AG04449 (cell line): ENCODE data around the gene BLCAP.

Experiments
- CTCF ChIA-PET: fragments of 350-600 bp; formaldehyde crosslinking; extraction: SDS; loops from one replicate; lab custom pipeline; 2021; ENCODE audit warnings: antibody characterized with exemption; lab: Yijun Ruan, JAX
- POLR2A ChIA-PET: fragments of 400-600, 350-600 bp; formaldehyde crosslinking; extraction: SDS; loops from one replicate; lab custom pipeline; 2020; ENCODE audit warnings: antibody characterized with exemption, inconsistent platforms; lab: Yijun Ruan, JAX
- DNase-seq: peaks from one replicate; pipeline ENCODE4 v3.0.0-alpha.2; 2010; ENCODE audit warnings: low read depth, low spot score
- H3K4me3 ChIP-seq: 2 replicates; pipeline ENCODE4 v1.5.1; 2011; ENCODE audit warnings: low read depth, mild to moderate bottlenecking, control low read depth, low read length
- TF ChIP-seq, protein P1 (sequence below): IDR thresholded peaks from one replicate; pipeline ENCODE4 v1.5.1; 2011; ENCODE audit warnings: mild to moderate bottlenecking, moderate library complexity, low read length, control low read depth, inconsistent platforms; ENCODE audit not compliant: insufficient read depth; ENCODE audit errors: missing control alignments

Gene BLCAP

DNA sequence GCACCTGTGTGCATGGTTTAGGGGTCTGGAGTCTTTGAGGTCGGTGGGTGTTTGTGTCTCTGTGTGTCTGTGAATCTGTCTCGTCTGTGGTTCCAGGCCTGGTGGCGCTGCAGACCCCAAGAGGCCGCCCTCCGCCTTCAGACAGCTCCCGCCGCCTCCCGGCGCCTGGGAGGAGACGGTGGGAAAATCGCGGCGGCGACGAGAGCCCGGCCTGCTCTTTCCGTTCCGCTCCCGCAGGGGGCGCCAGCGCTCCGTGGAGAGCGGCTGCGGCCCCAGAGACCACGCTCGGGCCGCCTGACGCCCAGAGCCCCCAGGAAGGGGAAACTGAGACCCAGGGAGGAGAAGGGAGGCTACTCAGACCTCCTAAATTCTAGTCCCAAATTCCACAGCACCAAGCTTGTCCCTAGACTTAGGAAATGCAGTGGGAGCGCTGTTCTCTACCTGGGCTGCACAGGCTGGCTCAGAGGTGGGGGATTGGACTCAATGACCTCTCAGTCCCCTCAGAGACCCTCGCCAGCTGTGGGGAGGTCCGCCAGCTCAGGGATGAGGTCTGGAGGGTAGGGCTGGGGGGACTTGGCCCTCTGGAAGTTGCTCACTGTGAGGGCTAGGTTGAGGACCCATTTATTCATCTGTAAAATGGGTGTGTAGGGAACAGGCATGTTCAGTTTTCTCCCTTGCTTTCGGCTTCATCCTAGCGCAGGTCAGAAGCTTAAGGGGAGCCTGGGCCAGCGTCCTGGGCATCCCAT is 36.9 kb upstream of the BLCAP start:
- ChIA-PET CTCF (interaction anchor here (0.6 to 9.3 kb wide), 79 partner anchors 9 to 848 kb away, joined by 3 to 165 read pairs (median 4); no protein-coding TSS in a partner anchor), POLR2A (no interaction called here)
- TF ChIP-seq, protein P1, sequence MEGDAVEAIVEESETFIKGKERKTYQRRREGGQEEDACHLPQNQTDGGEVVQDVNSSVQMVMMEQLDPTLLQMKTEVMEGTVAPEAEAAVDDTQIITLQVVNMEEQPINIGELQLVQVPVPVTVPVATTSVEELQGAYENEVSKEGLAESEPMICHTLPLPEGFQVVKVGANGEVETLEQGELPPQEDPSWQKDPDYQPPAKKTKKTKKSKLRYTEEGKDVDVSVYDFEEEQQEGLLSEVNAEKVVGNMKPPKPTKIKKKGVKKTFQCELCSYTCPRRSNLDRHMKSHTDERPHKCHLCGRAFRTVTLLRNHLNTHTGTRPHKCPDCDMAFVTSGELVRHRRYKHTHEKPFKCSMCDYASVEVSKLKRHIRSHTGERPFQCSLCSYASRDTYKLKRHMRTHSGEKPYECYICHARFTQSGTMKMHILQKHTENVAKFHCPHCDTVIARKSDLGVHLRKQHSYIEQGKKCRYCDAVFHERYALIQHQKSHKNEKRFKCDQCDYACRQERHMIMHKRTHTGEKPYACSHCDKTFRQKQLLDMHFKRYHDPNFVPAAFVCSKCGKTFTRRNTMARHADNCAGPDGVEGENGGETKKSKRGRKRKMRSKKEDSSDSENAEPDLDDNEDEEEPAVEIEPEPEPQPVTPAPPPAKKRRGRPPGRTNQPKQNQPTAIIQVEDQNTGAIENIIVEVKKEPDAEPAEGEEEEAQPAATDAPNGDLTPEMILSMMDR = peak; percentile 97
- no peak overlapping the region for H3K4me3 ChIP-seq
- DNase-seq = no peak

DNA sequence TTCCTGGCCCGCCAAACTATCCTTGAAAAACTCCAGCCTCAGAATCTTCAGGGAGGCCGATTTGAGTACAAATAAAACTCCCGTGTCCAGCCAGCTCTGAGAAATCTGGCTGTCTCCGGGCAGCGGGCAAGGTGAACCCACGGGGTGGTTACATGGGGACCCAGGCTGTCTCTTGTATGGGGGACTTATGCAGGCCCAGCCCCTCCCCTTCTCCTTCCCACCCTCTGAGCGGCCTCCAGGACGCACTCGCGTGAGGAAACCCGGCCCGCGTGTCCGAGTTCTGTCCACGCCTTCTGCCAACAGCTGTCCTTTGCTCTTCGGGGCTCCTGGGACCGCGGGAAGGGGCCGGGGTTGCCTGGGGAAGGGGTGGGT is 36.3 kb upstream of the BLCAP start:
- no peak overlapping the region for H3K4me3 ChIP-seq
- TF ChIP-seq, protein P1 = no peak
- ChIA-PET POLR2A (no interaction called here), CTCF (interaction anchor here (0.6 to 9.3 kb wide), 72 partner anchors 9 to 848 kb away, joined by 3 to 165 read pairs (median 4); no protein-coding TSS in a partner anchor)
- no peak for DNase-seq

DNA sequence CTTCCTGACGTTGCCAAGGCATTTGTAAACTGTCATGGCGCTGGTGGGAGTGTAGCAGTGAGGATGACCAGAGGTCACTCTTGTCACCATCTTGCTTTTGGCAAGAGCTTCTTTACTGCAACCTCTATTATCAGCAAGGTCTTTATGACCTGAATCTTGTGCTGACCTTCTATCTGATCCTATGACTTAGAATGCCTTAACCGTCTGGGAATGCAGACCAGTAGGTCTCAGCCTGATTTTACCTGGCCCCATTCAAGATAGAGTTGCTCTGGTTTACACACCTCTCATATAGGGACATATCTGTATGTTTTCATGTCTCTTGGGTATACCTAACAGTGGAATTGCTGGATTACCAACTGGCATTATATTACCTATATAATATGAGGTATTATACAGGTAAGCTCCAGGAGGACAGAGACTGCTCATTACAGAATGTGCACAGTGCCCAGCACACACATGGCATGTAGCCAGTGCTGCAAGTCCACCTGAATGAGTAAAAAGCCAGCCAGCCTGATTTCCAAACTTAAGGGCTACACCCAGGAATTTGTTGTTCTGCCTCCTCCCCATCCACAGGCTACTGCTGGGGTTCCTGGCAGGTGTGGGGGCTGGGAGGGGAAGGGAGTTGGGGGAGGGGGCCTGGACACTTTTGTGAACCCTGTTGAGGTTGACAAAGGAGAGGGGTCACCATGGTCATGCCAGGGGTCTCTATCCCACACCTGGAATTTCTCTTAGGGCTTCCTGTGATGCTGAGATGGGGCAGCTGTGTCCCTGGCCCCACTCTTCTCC is 35.2 kb upstream of the BLCAP start:
- CTCF ChIA-PET = interaction anchor here (0.7 to 9.3 kb wide), 13 partner anchors 8 to 838 kb away, joined by 3 to 165 read pairs (median 12); no protein-coding TSS in a partner anchor

DNA sequence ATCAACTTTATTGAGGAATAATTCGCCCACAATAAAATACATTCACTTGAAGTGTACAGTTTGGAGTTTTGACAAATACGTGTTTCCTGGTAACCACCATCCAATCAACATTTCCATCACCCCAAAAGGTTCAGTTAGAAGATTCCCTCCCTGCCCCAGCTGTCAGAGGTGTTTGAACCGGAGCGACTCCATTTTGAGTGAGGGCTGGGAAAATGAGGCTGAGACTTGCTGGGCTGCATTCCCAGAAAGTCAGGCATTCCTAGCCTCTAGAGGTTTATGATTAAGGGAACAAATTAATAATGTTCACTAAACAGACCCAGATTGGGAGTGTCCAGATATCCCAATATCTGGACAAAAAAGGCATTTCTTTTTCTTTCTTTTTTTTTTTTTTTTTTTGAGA is 33.0 kb upstream of the BLCAP start:
- H3K4me3 ChIP-seq = no peak overlapping the region
- ChIA-PET POLR2A (no interaction called here), CTCF (interaction anchor here (9.3 kb wide), 1 partner anchor 659 kb away, joined by 165 read pairs; no protein-coding TSS in a partner anchor)
- no peak for DNase-seq
- TF ChIP-seq, protein P1 = no peak

More for the DNA sequence above, 35.2 kb upstream of the BLCAP start:
- no peak overlapping the region for H3K4me3 ChIP-seq
- TF ChIP-seq, protein P1 = no peak
- POLR2A ChIA-PET = no interaction called here
- DNase-seq = no peak

DNA sequence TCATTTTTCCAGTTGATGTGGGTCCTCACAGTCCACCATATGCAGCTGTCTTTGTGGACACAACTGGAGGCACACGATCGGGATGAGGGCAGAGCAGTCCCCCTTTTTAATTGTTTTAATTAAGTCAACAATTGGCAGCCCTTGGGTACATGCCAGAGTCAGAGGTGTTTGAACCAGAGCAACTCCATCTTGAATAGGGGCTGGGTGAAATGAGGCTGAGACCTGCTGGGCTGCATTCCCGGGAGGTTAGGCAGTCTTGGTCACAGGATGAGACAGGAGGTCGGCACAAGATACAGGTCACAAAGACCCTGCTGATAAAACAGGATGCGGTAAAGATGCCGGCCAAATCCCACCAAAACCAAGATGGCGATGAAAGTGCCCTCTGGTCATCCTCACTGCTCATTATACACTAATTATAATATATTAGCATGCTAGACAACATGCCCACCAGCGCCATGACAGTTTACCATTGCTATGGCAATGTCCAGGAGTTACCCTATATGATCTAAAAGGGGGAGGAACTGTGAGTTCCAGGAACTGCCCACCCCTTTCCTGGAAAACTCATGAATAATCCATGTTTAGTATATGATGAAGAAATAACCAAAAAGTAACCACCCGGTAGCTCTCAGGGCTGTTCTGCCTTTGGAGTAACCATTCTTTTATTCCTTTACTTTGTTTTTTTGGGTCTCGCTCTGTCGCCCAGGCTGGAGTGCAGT is 31.8 kb upstream of the BLCAP start:
- ChIA-PET POLR2A (no interaction called here), CTCF (interaction anchor here (1.6 to 9.3 kb wide), 2 partner anchors 434 to 661 kb away, joined by 4 to 165 read pairs; no protein-coding TSS in a partner anchor)
- H3K4me3 ChIP-seq = no peak overlapping the region
- TF ChIP-seq, protein P1 = no peak
- no peak for DNase-seq
